ENCODE measurements around the gene RGL2. TPM values are rescaled to one million over a fixed set of nuclear protein-coding genes. Genes with fewer than 3 reads are reported as not detected.

RGL2 gene
- total and polyA plus RNA-seq, 2 of the 13 experiments (the other 11 are each of a cell fraction or from before 2014, with no cell fraction given) = 22.9 to 47.4 TPM

DNA sequence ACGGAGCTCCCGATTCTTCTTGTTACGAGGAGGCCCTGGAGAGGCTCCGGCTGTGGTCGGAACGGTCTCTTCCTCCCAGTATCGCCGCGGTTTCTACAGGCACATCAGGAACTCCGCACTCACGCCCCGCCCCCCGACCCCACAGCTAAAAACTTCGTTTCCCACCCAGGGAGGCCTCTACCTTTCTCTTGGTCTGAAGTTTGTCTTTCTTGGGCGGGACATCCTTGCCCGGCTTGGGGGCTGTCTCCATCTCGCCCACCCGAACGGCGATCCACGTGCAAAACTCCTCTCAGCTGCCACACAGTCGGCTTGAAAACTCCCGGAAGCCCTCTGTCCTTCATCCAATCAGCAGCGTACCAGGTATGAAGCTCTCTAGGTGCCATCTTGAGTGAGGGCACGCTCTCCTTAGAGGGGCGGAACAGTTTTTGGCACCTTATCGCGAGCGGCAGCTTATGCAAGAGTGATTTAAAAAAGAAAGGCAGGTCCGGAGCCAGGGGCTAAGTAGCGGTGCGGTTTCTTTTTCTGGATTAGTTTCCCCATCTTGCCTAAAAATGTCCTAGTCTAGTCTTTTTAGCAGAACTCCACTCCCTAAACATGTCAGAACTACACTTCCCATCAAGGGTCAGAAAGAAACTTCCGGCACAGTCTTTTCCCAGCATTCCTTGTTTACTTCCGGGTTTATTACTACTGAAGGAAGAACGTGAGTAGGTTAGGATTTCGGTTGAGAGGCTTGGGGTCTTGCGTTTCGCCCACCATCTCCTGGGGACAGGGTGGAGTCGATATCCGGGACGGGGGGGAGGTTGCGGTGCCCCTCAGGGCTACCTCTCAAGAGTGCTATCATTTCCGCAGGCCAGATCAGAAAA, 9.6 kb downstream of the RGL2 start, which contains the start of the genes PFDN6 and WDR46 (continued):
- TF ChIP-seq PAX8 (CRISPR knock-in tag; IDR thresholded peaks at IDR 0.05; ENCODE audit: borderline replicate concordance) (no peak), ZMAT5 (CRISPR knock-in tag; IDR thresholded peaks at IDR 0.05; ENCODE audit: borderline replicate concordance, low read depth) (no peak), HMGXB4 (CRISPR knock-in tag; IDR thresholded peaks at IDR 0.05; ENCODE audit: borderline replicate concordance in 1 of 2, low read depth in 1 of 2) (peak in 1 of 2 experiments; percentile 74; a peak in 2 of 4 replicates), SALL2 (CRISPR knock-in tag; IDR thresholded peaks at IDR 0.05) (no peak), SNAPC2 (CRISPR knock-in tag; IDR thresholded peaks at IDR 0.05) (no peak), TCF7L2 (IDR thresholded peaks at IDR 0.05; ENCODE audit: low read depth, low read length) (no peak), RBFOX2 (IDR thresholded peaks at IDR 0.05; ENCODE audit: low read depth, low read length) (0 out of 2 replicates have a peak, but pooled peaks have one; percentile 5), ZNF121 (CRISPR knock-in tag; IDR thresholded peaks at IDR 0.05) (no peak), ZNF225 (CRISPR knock-in tag; IDR thresholded peaks at IDR 0.05) (0 out of 2 replicates have a peak, but pooled peaks have one; percentile 36), ZNF543 (CRISPR knock-in tag; IDR thresholded peaks at IDR 0.05) (0 out of 2 replicates have a peak, but pooled peaks have one; percentile 18), POGZ (CRISPR knock-in tag; IDR thresholded peaks at IDR 0.05) (no peak), ZNF230 (CRISPR knock-in tag; IDR thresholded peaks at IDR 0.05) (no peak; the same call in none of the 2 replicates), ZNF607 (CRISPR knock-in tag; IDR thresholded peaks at IDR 0.05; ENCODE audit: borderline replicate concordance) (peak; percentile 47; the same call in 1 of the 2 replicates)
- TF ChIP-seq, protein P1, sequence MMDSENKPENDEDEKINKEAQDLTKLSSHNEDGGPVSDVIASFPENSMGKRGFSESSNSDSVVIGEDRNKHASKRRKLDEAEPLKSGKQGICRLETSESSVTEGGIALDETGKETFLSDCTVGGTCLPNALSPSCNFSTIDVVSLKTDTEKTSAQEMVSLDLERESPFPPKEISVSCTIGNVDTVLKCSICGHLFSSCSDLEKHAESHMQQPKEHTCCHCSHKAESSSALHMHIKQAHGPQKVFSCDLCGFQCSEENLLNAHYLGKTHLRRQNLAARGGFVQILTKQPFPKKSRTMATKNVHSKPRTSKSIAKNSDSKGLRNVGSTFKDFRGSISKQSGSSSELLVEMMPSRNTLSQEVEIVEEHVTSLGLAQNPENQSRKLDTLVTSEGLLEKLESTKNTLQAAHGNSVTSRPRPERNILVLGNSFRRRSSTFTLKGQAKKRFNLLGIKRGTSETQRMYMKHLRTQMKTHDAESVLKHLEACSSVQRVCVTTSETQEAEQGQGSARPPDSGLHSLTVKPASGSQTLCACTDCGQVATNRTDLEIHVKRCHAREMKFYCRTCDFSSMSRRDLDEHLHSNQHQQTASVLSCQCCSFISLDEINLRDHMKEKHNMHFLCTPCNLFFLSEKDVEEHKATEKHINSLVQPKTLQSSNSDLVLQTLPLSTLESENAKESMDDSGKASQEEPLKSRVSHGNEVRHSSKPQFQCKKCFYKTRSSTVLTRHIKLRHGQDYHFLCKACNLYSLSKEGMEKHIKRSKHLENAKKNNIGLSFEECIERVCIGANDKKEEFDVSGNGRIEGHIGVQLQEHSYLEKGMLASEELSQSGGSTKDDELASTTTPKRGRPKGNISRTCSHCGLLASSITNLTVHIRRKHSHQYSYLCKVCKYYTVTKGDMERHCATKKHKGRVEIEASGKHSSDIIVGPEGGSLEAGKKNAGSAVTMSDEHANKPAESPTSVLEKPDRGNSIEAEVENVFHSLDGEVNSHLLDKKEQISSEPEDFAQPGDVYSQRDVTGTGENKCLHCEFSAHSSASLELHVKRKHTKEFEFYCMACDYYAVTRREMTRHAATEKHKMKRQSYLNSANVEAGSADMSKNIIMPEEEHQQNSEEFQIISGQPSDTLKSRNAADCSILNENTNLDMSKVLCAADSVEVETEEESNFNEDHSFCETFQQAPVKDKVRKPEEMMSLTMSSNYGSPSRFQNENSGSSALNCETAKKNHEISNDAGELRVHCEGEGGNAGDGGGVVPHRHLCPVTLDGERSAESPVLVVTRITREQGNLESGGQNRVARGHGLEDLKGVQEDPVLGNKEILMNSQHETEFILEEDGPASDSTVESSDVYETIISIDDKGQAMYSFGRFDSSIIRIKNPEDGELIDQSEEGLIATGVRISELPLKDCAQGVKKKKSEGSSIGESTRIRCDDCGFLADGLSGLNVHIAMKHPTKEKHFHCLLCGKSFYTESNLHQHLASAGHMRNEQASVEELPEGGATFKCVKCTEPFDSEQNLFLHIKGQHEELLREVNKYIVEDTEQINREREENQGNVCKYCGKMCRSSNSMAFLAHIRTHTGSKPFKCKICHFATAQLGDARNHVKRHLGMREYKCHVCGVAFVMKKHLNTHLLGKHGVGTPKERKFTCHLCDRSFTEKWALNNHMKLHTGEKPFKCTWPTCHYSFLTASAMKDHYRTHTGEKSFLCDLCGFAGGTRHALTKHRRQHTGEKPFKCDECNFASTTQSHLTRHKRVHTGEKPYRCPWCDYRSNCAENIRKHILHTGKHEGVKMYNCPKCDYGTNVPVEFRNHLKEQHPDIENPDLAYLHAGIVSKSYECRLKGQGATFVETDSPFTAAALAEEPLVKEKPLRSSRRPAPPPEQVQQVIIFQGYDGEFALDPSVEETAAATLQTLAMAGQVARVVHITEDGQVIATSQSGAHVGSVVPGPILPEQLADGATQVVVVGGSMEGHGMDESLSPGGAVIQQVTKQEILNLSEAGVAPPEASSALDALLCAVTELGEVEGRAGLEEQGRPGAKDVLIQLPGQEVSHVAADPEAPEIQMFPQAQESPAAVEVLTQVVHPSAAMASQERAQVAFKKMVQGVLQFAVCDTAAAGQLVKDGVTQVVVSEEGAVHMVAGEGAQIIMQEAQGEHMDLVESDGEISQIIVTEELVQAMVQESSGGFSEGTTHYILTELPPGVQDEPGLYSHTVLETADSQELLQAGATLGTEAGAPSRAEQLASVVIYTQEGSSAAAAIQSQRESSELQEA (CRISPR knock-in tag; IDR thresholded peaks at IDR 0.05; ENCODE audit: not compliant biosample characterization) = no peak
- TF ChIP-seq, protein P2, sequence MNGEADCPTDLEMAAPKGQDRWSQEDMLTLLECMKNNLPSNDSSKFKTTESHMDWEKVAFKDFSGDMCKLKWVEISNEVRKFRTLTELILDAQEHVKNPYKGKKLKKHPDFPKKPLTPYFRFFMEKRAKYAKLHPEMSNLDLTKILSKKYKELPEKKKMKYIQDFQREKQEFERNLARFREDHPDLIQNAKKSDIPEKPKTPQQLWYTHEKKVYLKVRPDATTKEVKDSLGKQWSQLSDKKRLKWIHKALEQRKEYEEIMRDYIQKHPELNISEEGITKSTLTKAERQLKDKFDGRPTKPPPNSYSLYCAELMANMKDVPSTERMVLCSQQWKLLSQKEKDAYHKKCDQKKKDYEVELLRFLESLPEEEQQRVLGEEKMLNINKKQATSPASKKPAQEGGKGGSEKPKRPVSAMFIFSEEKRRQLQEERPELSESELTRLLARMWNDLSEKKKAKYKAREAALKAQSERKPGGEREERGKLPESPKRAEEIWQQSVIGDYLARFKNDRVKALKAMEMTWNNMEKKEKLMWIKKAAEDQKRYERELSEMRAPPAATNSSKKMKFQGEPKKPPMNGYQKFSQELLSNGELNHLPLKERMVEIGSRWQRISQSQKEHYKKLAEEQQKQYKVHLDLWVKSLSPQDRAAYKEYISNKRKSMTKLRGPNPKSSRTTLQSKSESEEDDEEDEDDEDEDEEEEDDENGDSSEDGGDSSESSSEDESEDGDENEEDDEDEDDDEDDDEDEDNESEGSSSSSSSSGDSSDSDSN (CRISPR knock-in tag; IDR thresholded peaks at IDR 0.05) = no peak

Data from HepG2 (cell line).